Esophagus squamous epithelium (tissue), 5 donors: ENCODE measurements around the gene PRELID3B. TPM values are rescaled to one million over a fixed set of nuclear protein-coding genes. Genes with fewer than 3 reads are reported as not detected.

Experiments used
- DNase-seq: peaks from one replicate; lab custom pipeline; 2025; lab: John Stamatoyannopoulos, UW
- H3K27ac ChIP-seq, 4 donors: fragments of 200-600 bp; sonication (generic); one replicate each; pipeline ENCODE4 v1.5.1; 2016 to 2019; ENCODE audit warnings: mild to moderate bottlenecking in 1 of 4
- H3K27me3 ChIP-seq, 4 donors: fragments of 200-600 bp; sonication (generic); 1 replicate in 3 of 4; 2 replicates in 1 of 4; pipeline versions ENCODE4 v1.5.1 to v1.6.0; 2017 to 2021; ENCODE audit warnings: antibody characterized with exemption in 1 of 4
- H3K36me3 ChIP-seq, 3 donors: fragments of 200-600 bp; sonication (generic); one replicate each; pipeline ENCODE4 v1.5.1; 2016 to 2019
- H3K4me1 ChIP-seq, 3 donors: fragments of 200-600 bp; sonication (generic); one replicate each; pipeline ENCODE4 v1.5.1; 2017 to 2019
- H3K4me3 ChIP-seq, 4 donors: fragments of 200-600 bp; sonication (generic); 1 replicate in 3 of 4; 2 replicates in 1 of 4; pipeline ENCODE4 v1.5.1; 2016 to 2019; ENCODE audit warnings: mild to moderate bottlenecking in 2 of 4, moderate library complexity in 1 of 4
- H3K9me3 ChIP-seq, 3 donors: fragments of 200-600 bp; sonication (generic); one replicate each; pipeline ENCODE4 v1.5.1; 2016 to 2019
- POLR2A ChIP-seq, 4 donors: fragments of 450-650 bp; IDR thresholded peaks; one replicate each; pipeline ENCODE4 v1.6.1; 2017; ENCODE audit warnings: antibody characterized with exemption in 4 of 4, mild to moderate bottlenecking in 4 of 4, moderate library complexity in 3 of 4
- WGBS, 2 donors: methylation state at CpG; one replicate each; pipeline ENCODE4 v1.1.5; 2018; 5-methylcytosine and 5-hydroxymethylcytosine counted together
- intact Hi-C: fragments of 100-400 bp; cut with DNase I; formaldehyde crosslinking; loops from one replicate; pipeline ENCODE4 v1.15.0; 2022
- total RNA-seq, 4 donors: library from RNA; depleted of rRNA; stranded (reverse); fragments of >200 nt; gene quantifications; one replicate each; pipeline ENCODE4 v1.1.0, GENCODE V29; 2016
- TF ChIP-seq, protein P1 (sequence below), 6 experiments: fragments of 450-650 bp in 4 of 6; fragments of 200-600 bp in 2 of 6; sonication (generic) in 2 of 6; IDR thresholded peaks; one replicate each; pipeline ENCODE4 v1.5.1; 2016 to 2019; ENCODE audit warnings: antibody characterized with exemption in 6 of 6, mild to moderate bottlenecking in 4 of 6, moderate library complexity in 4 of 6
- donor health status: DM: yes; HTN: yes; CAD: no.

Gene PRELID3B
- total RNA-seq, 4 donors from 2014 or later = 44.7 to 73.1 (median 68.5) TPM

DNA sequence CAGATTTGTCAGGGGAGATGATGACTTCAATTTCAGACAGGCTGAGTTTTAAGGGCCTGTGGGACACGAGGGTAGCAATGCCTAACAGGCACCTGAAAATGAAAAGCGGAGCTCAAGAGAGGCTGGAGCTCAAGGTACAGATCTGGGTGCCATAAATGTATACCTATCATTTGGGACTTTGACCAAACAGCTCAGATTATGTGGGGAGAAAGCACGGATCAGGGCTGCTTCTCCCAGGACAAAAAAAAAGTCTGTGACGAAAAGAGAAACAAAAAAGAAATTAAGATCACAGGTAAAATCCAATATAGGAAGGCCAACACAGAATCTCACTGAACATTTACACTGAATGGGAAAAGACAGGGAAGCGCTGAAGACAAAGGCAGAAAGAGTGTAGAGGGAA lies 1.9 kb downstream of the PRELID3B start:
- WGBS, 2 donors = 86 to 91% methylated on average over 5 of the region's 5 CpGs
- peak overlapping the region in 1 of 4 donors; percentile 73 for H3K4me3 ChIP-seq

DNA sequence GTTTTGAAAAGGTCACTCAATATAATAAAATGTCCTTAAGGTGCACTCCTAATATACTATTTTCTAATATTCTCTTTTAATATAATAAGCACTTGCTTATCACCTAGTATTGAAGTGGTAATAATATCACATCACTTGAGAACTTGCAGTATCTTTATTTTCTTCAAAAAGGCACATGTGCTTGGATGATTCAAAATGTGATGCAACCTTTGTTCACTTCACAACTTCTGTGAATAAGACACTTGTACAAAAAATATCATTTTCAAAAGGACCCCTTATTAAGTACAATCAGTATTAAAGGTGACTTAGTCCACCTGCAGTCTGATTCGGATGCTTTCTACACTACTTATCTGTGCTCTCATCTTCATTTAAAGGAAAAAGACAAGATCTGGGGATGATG lies 3.4 kb downstream of the PRELID3B start:
- WGBS, 2 donors = 61 to 63% methylated on average over 1 of the region's 1 CpG
- intact Hi-C loops = loop anchor here (10.0 kb wide), 1 partner anchor 144 kb away; no protein-coding TSS in a partner anchor
- no peaks in the 10 kb centered on the region for H3K9me3 ChIP-seq
- peaks cover 10 to 42% (median 25%) of the 10 kb centered on the region in 3 donors for H3K36me3 ChIP-seq
- DNase-seq = no peak
- no peak overlapping the region for H3K27ac ChIP-seq
- H3K4me1 ChIP-seq = peaks cover 12 to 49% (median 20%) of the 10 kb centered on the region in 3 donors
- no peak for TF ChIP-seq POLR2A (IDR thresholded peaks at IDR 0.05)
- TF ChIP-seq, protein P1, sequence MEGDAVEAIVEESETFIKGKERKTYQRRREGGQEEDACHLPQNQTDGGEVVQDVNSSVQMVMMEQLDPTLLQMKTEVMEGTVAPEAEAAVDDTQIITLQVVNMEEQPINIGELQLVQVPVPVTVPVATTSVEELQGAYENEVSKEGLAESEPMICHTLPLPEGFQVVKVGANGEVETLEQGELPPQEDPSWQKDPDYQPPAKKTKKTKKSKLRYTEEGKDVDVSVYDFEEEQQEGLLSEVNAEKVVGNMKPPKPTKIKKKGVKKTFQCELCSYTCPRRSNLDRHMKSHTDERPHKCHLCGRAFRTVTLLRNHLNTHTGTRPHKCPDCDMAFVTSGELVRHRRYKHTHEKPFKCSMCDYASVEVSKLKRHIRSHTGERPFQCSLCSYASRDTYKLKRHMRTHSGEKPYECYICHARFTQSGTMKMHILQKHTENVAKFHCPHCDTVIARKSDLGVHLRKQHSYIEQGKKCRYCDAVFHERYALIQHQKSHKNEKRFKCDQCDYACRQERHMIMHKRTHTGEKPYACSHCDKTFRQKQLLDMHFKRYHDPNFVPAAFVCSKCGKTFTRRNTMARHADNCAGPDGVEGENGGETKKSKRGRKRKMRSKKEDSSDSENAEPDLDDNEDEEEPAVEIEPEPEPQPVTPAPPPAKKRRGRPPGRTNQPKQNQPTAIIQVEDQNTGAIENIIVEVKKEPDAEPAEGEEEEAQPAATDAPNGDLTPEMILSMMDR (IDR thresholded peaks at IDR 0.05) = no peak
- no peaks in the 10 kb centered on the region for H3K27me3 ChIP-seq
- H3K4me3 ChIP-seq = no peak overlapping the region

More for the DNA sequence above, 1.9 kb downstream of the PRELID3B start:
- intact Hi-C loops = no loop called here
- Histone ChIP-seq H3K27ac (peak overlapping the region in 1 of 4 donors; percentile 15), H3K27me3 (no peaks in the 10 kb centered on the region), H3K9me3 (no peaks in the 10 kb centered on the region), H3K36me3 (peaks cover 5 to 28% (median 22%) of the 10 kb centered on the region in 3 donors), H3K4me1 (peaks cover 12 to 50% (median 20%) of the 10 kb centered on the region in 3 donors)
- DNase-seq = no peak
- no peak for TF ChIP-seq POLR2A (IDR thresholded peaks at IDR 0.05)

DNA sequence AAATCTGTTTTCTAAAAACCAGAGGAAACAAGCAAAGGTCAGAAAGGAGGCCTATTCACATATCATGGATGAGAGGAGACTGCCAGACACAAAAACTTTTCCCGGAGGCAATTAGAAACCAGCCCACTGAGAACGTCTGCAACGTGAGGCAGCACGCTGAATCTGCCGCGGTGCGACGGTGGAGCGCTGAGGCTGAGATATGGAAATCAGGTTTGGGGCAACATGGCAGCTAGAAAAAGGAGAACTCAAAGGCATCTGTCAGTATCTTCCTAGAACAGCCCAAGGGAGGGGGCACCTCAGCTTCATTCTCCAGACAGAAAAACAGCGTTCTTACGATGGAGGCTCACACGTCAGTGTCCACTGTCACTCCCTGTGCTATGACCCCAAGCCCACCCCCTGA lies 5.2 kb downstream of the PRELID3B start:
- DNase-seq = no peak
- H3K36me3 ChIP-seq = peaks cover 10 to 49% (median 25%) of the 10 kb centered on the region in 3 donors
- no peak overlapping the region for H3K27ac ChIP-seq
- TF ChIP-seq, protein P1 (IDR thresholded peaks at IDR 0.05) = no peak
- TF ChIP-seq POLR2A (IDR thresholded peaks at IDR 0.05) = no peak
- no peak overlapping the region for H3K4me3 ChIP-seq
- WGBS, 2 donors = 88 to 93% methylated on average over 12 of the region's 12 CpGs
- H3K9me3 ChIP-seq = no peaks in the 10 kb centered on the region
- H3K4me1 ChIP-seq = peaks cover 9 to 42% (median 13%) of the 10 kb centered on the region in 3 donors
- H3K27me3 ChIP-seq = no peaks in the 10 kb centered on the region
- intact Hi-C loops = loop anchor here (10.0 kb wide), 1 partner anchor 143 kb away; no protein-coding TSS in a partner anchor

DNA sequence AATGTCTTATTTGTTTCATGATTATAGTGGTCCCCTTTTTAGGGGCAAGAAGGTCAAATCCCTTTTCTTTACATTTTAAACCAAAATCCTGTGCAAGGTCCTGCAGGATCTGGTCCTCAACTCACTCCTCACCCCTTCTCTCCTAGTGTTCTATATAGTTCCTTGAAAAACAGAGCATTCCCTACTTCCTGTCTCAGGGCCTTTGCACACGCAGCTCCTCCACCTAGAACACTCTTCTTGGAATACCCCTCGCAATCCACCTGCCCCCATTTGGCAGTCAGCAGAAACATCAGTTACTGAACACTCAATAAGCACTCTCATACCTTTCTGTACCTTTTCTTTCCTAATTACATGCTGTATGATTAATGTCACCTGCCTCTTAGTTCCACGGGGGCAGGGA lies 7.2 kb downstream of the PRELID3B start:
- no peak for DNase-seq
- no peaks in the 10 kb centered on the region for H3K9me3 ChIP-seq
- WGBS, 2 donors = 91 to 100% methylated on average over 3 of the region's 3 CpGs
- peaks cover 7 to 40% (median 13%) of the 10 kb centered on the region in 3 donors for H3K4me1 ChIP-seq
- intact Hi-C loops = loop anchor here (10.0 kb wide), 1 partner anchor 141 kb away; no protein-coding TSS in a partner anchor
- H3K4me3 ChIP-seq = no peak overlapping the region
- TF ChIP-seq, protein P1 (IDR thresholded peaks at IDR 0.05) = no peak
- TF ChIP-seq POLR2A (IDR thresholded peaks at IDR 0.05) = no peak
- peaks cover 10 to 49% (median 25%) of the 10 kb centered on the region in 3 donors for H3K36me3 ChIP-seq
- H3K27me3 ChIP-seq = no peaks in the 10 kb centered on the region
- no peak overlapping the region for H3K27ac ChIP-seq

DNA sequence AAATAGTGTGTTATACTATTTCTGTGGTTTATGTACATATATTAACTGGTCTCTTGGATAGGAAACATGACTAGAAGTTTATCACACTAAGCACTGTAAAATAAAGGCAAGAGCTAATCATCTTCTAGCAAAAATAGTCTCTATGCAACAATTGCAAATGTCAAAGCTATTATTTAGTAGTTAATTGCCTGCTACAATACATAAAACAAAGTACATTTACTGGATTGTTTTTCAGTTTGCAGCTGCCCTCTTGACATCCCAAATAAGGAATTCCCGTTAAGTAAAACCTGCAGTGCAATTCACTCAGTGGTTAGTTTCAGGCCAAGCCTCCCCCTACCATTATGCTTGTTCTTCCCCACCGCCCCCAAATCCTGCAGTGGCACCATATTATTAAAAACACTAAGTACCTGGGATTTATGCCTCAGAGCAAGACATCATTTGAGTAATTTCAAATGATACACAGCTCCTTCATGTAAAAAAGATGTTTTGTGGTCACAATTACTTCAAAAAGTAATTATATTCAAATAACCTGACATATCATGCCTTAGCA lies 8.9 kb downstream of the PRELID3B start:
- H3K27ac ChIP-seq = no peak overlapping the region
- DNase-seq = no peak
- no peaks in the 10 kb centered on the region for H3K27me3 ChIP-seq
- TF ChIP-seq POLR2A (IDR thresholded peaks at IDR 0.05) = no peak
- TF ChIP-seq, protein P1 (IDR thresholded peaks at IDR 0.05) = no peak
- WGBS, 2 donors = 80 to 87% methylated on average over 2 of the region's 2 CpGs
- no peaks in the 10 kb centered on the region for H3K9me3 ChIP-seq
- H3K36me3 ChIP-seq = peaks cover 10 to 66% (median 28%) of the 10 kb centered on the region in 3 donors
- intact Hi-C loops = loop anchor here (10.0 kb wide), 1 partner anchor 139 kb away; no protein-coding TSS in a partner anchor
- H3K4me1 ChIP-seq = peaks cover 20 to 40% (median 24%) of the 10 kb centered on the region in 3 donors
- no peak overlapping the region for H3K4me3 ChIP-seq
